UCSD-AML1 (cell line): ENCODE measurements around the gene EHBP1.
"Not testable (repeated sequence)": the region's sequence is repeated elsewhere in the genome, so short reads cannot be mapped to it uniquely, and the experiment has no call there.

Source experiments
- DNase-seq: peaks from one replicate; lab custom pipeline; 2025; ENCODE audit not compliant: unreplicated experiment; lab: John Stamatoyannopoulos, UW

EHBP1 gene

GRCh38 chr2:62704654-62705006 is 883 bp upstream of the EHBP1 start:
- no peak for DNase-seq

- peak; percentile 66 for DNase-seq
These were observed 577 bp downstream of the EHBP1 start for GRCh38 chr2:62705859-62706720.

GRCh38 chr2:62706721-62707521 is 1.4 kb downstream of the EHBP1 start:
- DNase-seq, result no peak

GRCh38 chr2:62708751-62709150 is 3.2 kb downstream of the EHBP1 start:
- DNase-seq, result no peak

- no peak for DNase-seq
These were observed 6.5 kb downstream of the EHBP1 start for GRCh38 chr2:62711832-62712494.

GRCh38 chr2:62713196-62713595 is 7.7 kb downstream of the EHBP1 start:
- DNase-seq, result not testable (repeated sequence)

- DNase-seq, result no peak
These were observed 8.3 kb downstream of the EHBP1 start for GRCh38 chr2:62713837-62714236.

GRCh38 chr2:62716768-62717167 is 11.3 kb downstream of the EHBP1 start:
- no peak for DNase-seq

GRCh38 chr2:62717503-62718081 is 12.1 kb downstream of the EHBP1 start:
- DNase-seq, result no peak

- DNase-seq, result no peak
These were observed 12.8 kb downstream of the EHBP1 start for GRCh38 chr2:62718225-62718822.

- no peak for DNase-seq
These were observed 14.2 kb downstream of the EHBP1 start for GRCh38 chr2:62719757-62720156.

GRCh38 chr2:62722679-62723078 is 17.2 kb downstream of the EHBP1 start:
- no peak for DNase-seq

- DNase-seq, result no peak
These were observed 17.7 kb downstream of the EHBP1 start for GRCh38 chr2:62723253-62723652.

- no peak for DNase-seq
These were observed 18.6 kb downstream of the EHBP1 start for GRCh38 chr2:62724106-62724505.

GRCh38 chr2:62724886-62725711 is 19.6 kb downstream of the EHBP1 start:
- peak; percentile 9 for DNase-seq

GRCh38 chr2:62725712-62726055 is 20.2 kb downstream of the EHBP1 start:
- DNase-seq, result no peak

GRCh38 chr2:62727259-62727867 is 21.9 kb downstream of the EHBP1 start:
- no peak for DNase-seq

- DNase-seq, result no peak
These were observed 22.5 kb downstream of the EHBP1 start for GRCh38 chr2:62727876-62728566.

GRCh38 chr2:62731275-62731674 is 25.8 kb downstream of the EHBP1 start:
- no peak for DNase-seq
